ENCODE data around the gene LAMA1. TPM values are rescaled to one million over a fixed set of nuclear protein-coding genes. Genes with fewer than 3 reads are reported as not detected.
"Not testable (repeated sequence)": the region's sequence is repeated elsewhere in the genome, so short reads cannot be mapped to it uniquely, and the experiment has no call there.

The LAMA1 gene
- total RNA-seq, 2 donors from 2014 or later = 0.15 to 1.1 TPM

GRCh38 chr18:7157760-7158159 lies 40.2 kb upstream of the LAMA1 start:
- Histone ChIP-seq H3K27ac (no peak overlapping the region), H3K4me1 (no peaks in the 10 kb centered on the region), H3K27me3 (no peaks in the 10 kb centered on the region), H3K9me3 (no peaks in the 10 kb centered on the region), H3K36me3 (no peaks in the 10 kb centered on the region), H3K4me3 (no peak overlapping the region)
- TF ChIP-seq CTCF (IDR thresholded peaks at IDR 0.05) = no peak
- no peak for DNase-seq (ENCODE audit: low spot score)

- H3K4me3 ChIP-seq = no peak overlapping the region
- H3K4me1 ChIP-seq = no peaks in the 10 kb centered on the region
- no peak for DNase-seq (ENCODE audit: low spot score)
- H3K27ac ChIP-seq = no peak overlapping the region
- no peaks in the 10 kb centered on the region for H3K36me3 ChIP-seq
- H3K27me3 ChIP-seq = no peaks in the 10 kb centered on the region
- H3K9me3 ChIP-seq = no peaks in the 10 kb centered on the region
- no peak for TF ChIP-seq CTCF (IDR thresholded peaks at IDR 0.05)
Observed at GRCh38 chr18:7155887-7156286, 38.3 kb upstream of the LAMA1 start.

GRCh38 chr18:7155092-7155491 lies 37.5 kb upstream of the LAMA1 start:
- TF ChIP-seq CTCF (IDR thresholded peaks at IDR 0.05) = no peak

GRCh38 chr18:7152440-7152839 lies 34.8 kb upstream of the LAMA1 start:
- H3K27me3 ChIP-seq = no peaks in the 10 kb centered on the region
- H3K27ac ChIP-seq = no peak overlapping the region
- no peaks in the 10 kb centered on the region for H3K36me3 ChIP-seq
- no peak overlapping the region for H3K4me3 ChIP-seq
- peak; percentile 5 for DNase-seq (ENCODE audit: low spot score)
- H3K9me3 ChIP-seq = no peaks in the 10 kb centered on the region
- TF ChIP-seq CTCF (IDR thresholded peaks at IDR 0.05) = no peak
- H3K4me1 ChIP-seq = no peaks in the 10 kb centered on the region

More at GRCh38 chr18:7155092-7155491, 37.5 kb upstream of the LAMA1 start:
- Histone ChIP-seq H3K4me1 (no peaks in the 10 kb centered on the region), H3K36me3 (no peaks in the 10 kb centered on the region), H3K9me3 (no peaks in the 10 kb centered on the region), H3K27ac (no peak overlapping the region), H3K4me3 (no peak overlapping the region), H3K27me3 (no peaks in the 10 kb centered on the region)
- peak; percentile 48 for DNase-seq (ENCODE audit: low spot score)

- no peaks in the 10 kb centered on the region for H3K36me3 ChIP-seq
- no peak for TF ChIP-seq CTCF (IDR thresholded peaks at IDR 0.05)
Observed at GRCh38 chr18:7147399-7147798, 29.8 kb upstream of the LAMA1 start.

GRCh38 chr18:7146067-7146466 lies 28.5 kb upstream of the LAMA1 start:
- no peak for DNase-seq (ENCODE audit: low spot score)
- Histone ChIP-seq H3K27ac (no peak overlapping the region), H3K9me3 (no peaks in the 10 kb centered on the region), H3K36me3 (no peaks in the 10 kb centered on the region), H3K4me1 (no peaks in the 10 kb centered on the region), H3K27me3 (no peaks in the 10 kb centered on the region), H3K4me3 (no peak overlapping the region)
- no peak for TF ChIP-seq CTCF (IDR thresholded peaks at IDR 0.05)

More at GRCh38 chr18:7147399-7147798, 29.8 kb upstream of the LAMA1 start:
- no peak overlapping the region for H3K4me3 ChIP-seq
- no peak overlapping the region for H3K27ac ChIP-seq
- no peaks in the 10 kb centered on the region for H3K9me3 ChIP-seq
- DNase-seq (ENCODE audit: low spot score) = no peak
- no peaks in the 10 kb centered on the region for H3K4me1 ChIP-seq
- H3K27me3 ChIP-seq = no peaks in the 10 kb centered on the region

- not testable (repeated sequence) for H3K4me3 ChIP-seq, H3K9me3 ChIP-seq, H3K27ac ChIP-seq, H3K4me1 ChIP-seq, H3K36me3 ChIP-seq, H3K27me3 ChIP-seq
- DNase-seq (ENCODE audit: low spot score) = peak; percentile 47
Observed at GRCh38 chr18:7144921-7145320, 27.3 kb upstream of the LAMA1 start.
